PC-9 (cell line): ENCODE results near the gene GATAD2A. TPM values are rescaled to one million over a fixed set of nuclear protein-coding genes. Genes with fewer than 3 reads are reported as not detected.

Experiments
- BruUV-seq: library from RNA; stranded (reverse); fragments of 400-500 nt; replicated peaks from 2 replicates; lab custom pipeline; 2021; lab: Mats Ljungman, UMichigan
- CTCF ChIA-PET: fragments of 300-600 bp; sonication (Branson Sonifier 250); formaldehyde crosslinking; loops from one replicate; lab custom pipeline; 2022; ENCODE audit warnings: antibody characterized with exemption; lab: Charles Lee
- POLR2A ChIA-PET: fragments of 300-600 bp; sonication (Branson Sonifier 250); formaldehyde crosslinking; loops from one replicate; lab custom pipeline; 2022; ENCODE audit warnings: antibody characterized with exemption; ENCODE audit not compliant: unreplicated experiment; lab: Charles Lee
- DNase-seq, 2 experiments: peaks; one replicate each; pipeline versions ENCODE4 v3.0.0 to v3.0.0-alpha.2; 2015 to 2022; ENCODE audit warnings: mixed read lengths in 1 of 2
- H2AFZ ChIP-seq: fragments of 200-600 bp; sonication (generic); 2 replicates; pipeline ENCODE4 v1.8.1; 2017; ENCODE audit warnings: antibody characterized with exemption
- H3F3A ChIP-seq: fragments of 200-600 bp; sonication (generic); 2 replicates; pipeline ENCODE4 v1.8.1; 2017; ENCODE audit warnings: antibody characterized with exemption, mild to moderate bottlenecking, low read depth; ENCODE audit not compliant: insufficient read depth
- H3K27ac ChIP-seq: fragments of 200-600 bp; sonication (generic); 2 replicates; pipeline ENCODE4 v1.6.1; 2016; ENCODE audit warnings: mixed run types
- H3K27me3 ChIP-seq: fragments of 200-600 bp; sonication (generic); 2 replicates; pipeline ENCODE4 v1.6.1; 2016; ENCODE audit warnings: low read depth, mixed run types; ENCODE audit not compliant: insufficient read depth
- H3K36me3 ChIP-seq: fragments of 200-600 bp; sonication (generic); 2 replicates; pipeline ENCODE4 v1.6.1; 2016; ENCODE audit warnings: low read depth, mixed run types
- H3K4me1 ChIP-seq: fragments of 200-600 bp; sonication (generic); replicated peaks from 2 replicates; pipeline ENCODE4 v1.6.1; 2016; ENCODE audit warnings: mixed run types; ENCODE audit not compliant: insufficient read depth
- H3K4me2 ChIP-seq: fragments of 200-600 bp; sonication (generic); 2 replicates; pipeline ENCODE4 v1.6.1; 2017; ENCODE audit warnings: mixed run types
- H3K4me3 ChIP-seq: fragments of 200-600 bp; sonication (generic); 2 replicates; pipeline ENCODE4 v1.6.1; 2016; ENCODE audit warnings: mixed run types
- H3K79me2 ChIP-seq: fragments of 200-600 bp; sonication (generic); 2 replicates; pipeline ENCODE4 v1.6.1; 2017; ENCODE audit warnings: low read depth, mixed run types
- H3K9me2 ChIP-seq: fragments of 200-600 bp; sonication (generic); 2 replicates; pipeline ENCODE4 v1.8.1; 2017; ENCODE audit warnings: mild to moderate bottlenecking; ENCODE audit not compliant: insufficient read depth
- H3K9me3 ChIP-seq: fragments of 200-600 bp; sonication (generic); 2 replicates; pipeline ENCODE4 v1.8.1; 2016; ENCODE audit warnings: low read depth; ENCODE audit not compliant: insufficient read depth
- H4K20me1 ChIP-seq: fragments of 200-600 bp; sonication (generic); 2 replicates; pipeline ENCODE4 v1.8.1; 2017; ENCODE audit not compliant: insufficient read depth
- CTCF ChIP-seq: fragments of 200-600 bp; sonication (generic); conservative IDR thresholded peaks from 2 replicates; pipeline ENCODE4 v1.6.1; 2017; ENCODE audit warnings: mixed run types, antibody characterized with exemption, mild to moderate bottlenecking, moderate library complexity
- EZH2 ChIP-seq: fragments of 200-600 bp; sonication (generic); IDR thresholded peaks from 2 replicates; pipeline ENCODE4 v1.8.0; 2017; ENCODE audit warnings: antibody characterized with exemption, low read depth
- intact Hi-C: fragments of 100-400 bp; cut with micrococcal nuclease; formaldehyde crosslinking; loops from one replicate; pipeline ENCODE4 v1.10.0; 2022; ENCODE audit not compliant: unreplicated experiment
- total RNA-seq: library from RNA; stranded (reverse); gene quantifications from 2 replicates; pipeline ENCODE4 v1.2.3, GENCODE V29; 2021

GATAD2A gene
- total RNA-seq, 1 experiment from 2014 or later = 129 TPM

GRCh38 chr19:19526581-19527370 lies 121.3 kb downstream of the GATAD2A start:
- H3K27me3 ChIP-seq = no peaks in the 10 kb centered on the region
- no peaks in the 10 kb centered on the region for H3K9me2 ChIP-seq
- no peak overlapping the region for H3K4me3 ChIP-seq
- ChIA-PET POLR2A (no interaction called here), CTCF (no interaction called here)
- peaks cover 15% of the 10 kb centered on the region for H3F3A ChIP-seq
- no peak overlapping the region for H2AFZ ChIP-seq
- H3K27ac ChIP-seq = no peak overlapping the region
- no peaks in the 10 kb centered on the region for H3K9me3 ChIP-seq
- TF ChIP-seq CTCF = no peak
- no peak for TF ChIP-seq EZH2
- H3K79me2 ChIP-seq = peaks cover 14% of the 10 kb centered on the region
- intact Hi-C loops = no loop called here
- BruUV-seq = no TSS peak
- H3K4me1 ChIP-seq = no peaks in the 10 kb centered on the region
- H3K36me3 ChIP-seq = peaks cover 5% of the 10 kb centered on the region; the same call in 1 of the 2 replicates
- H3K4me2 ChIP-seq = no peak overlapping the region
- H4K20me1 ChIP-seq = peaks cover 48% of the 10 kb centered on the region
- no peak for DNase-seq

DNA sequence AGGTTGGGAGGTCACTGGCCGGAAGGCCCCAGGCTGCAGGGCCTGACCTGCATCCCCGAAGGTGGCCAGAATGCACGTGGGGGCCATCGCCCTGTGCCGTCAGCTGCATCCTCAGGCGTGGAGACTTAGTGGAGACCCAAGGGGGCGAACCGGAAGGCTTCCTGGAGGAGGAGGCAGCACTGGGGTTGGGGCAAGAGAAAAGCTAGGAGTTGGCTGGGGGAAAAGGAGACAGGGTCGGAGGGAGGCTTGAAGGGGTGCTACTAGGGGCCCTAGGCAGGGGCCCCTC lies 121.8 kb downstream of the GATAD2A start:
- no peak for DNase-seq
- Histone ChIP-seq H3K36me3 (peaks cover 5% of the 10 kb centered on the region; the same call in 1 of the 2 replicates), H3K9me2 (no peaks in the 10 kb centered on the region), H3K27me3 (no peaks in the 10 kb centered on the region), H3K4me2 (no peak overlapping the region), H3K79me2 (peaks cover 9% of the 10 kb centered on the region), H2AFZ (no peak overlapping the region), H3F3A (peaks cover 19% of the 10 kb centered on the region), H3K9me3 (no peaks in the 10 kb centered on the region), H3K4me3 (no peak overlapping the region), H3K27ac (no peak overlapping the region), H3K4me1 (no peaks in the 10 kb centered on the region), H4K20me1 (peaks cover 43% of the 10 kb centered on the region)
- TF ChIP-seq EZH2 = no peak
- TF ChIP-seq CTCF = no peak
- intact Hi-C loops = no loop called here
- ChIA-PET CTCF (no interaction called here), POLR2A (no interaction called here)
- BruUV-seq = no TSS peak

DNA sequence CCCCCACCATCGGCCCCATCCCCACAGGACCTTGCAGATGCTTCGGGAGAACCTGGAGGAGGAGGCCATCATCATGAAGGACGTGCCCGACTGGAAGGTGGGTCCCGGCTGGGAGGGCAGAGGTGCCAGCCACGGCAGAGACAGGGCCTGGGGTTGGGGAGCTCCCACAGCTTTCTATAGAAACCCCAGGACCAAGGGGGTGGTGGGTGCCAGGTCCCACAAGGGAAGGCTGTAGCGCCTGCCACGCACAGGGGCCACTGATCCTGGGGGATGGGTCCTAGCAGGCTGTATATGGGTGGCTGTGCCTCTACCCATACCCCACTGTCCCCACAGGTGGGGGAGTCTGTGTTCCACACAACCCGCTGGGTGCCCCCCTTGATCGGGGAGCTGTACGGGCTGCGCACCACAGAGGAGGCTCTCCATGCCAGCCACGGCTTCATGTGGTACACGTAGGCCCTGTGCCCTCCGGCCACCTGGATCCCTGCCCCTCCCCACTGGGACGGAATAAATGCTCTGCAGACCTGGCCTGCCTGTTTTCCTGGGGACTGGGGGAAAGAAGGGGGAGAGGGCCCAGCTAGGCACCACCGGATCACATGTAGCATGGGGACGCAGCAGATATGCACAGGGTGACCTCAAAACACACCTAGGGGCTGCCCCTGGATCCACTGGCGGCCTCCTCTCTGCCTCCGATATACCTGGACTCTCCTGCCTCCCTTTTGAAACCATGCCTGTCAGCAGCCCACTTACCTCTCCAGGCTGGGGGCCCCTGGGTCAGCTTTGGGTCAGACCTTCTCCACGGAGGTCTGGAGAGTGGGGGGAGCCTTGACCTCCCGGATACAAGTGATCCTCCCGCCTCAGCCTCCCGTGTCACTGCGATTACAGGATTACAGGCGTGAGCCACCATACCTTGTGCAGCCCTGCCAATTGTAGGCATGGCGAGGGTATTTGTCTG lies 122.5 kb downstream of the GATAD2A start:
- H3K4me1 ChIP-seq = no peaks in the 10 kb centered on the region
- no peaks in the 10 kb centered on the region for H3K27me3 ChIP-seq
- intact Hi-C loops = no loop called here
- no peak overlapping the region for H3K27ac ChIP-seq
- H3K4me3 ChIP-seq = no peak overlapping the region
- H3K79me2 ChIP-seq = peaks cover 2% of the 10 kb centered on the region
- CTCF ChIA-PET = interaction anchor here (0.6 kb wide), 2 partner anchors 25 to 84 kb away, joined by 3 to 5 read pairs; no protein-coding TSS in a partner anchor
- peaks cover 25% of the 10 kb centered on the region for H3F3A ChIP-seq
- H3K9me3 ChIP-seq = no peaks in the 10 kb centered on the region
- TF ChIP-seq CTCF = no peak
- no peak for TF ChIP-seq EZH2
- no peak for DNase-seq
- no peak overlapping the region for H2AFZ ChIP-seq
- H4K20me1 ChIP-seq = peaks cover 37% of the 10 kb centered on the region
- no peaks in the 10 kb centered on the region for H3K9me2 ChIP-seq
- H3K36me3 ChIP-seq = peaks cover 5% of the 10 kb centered on the region; the same call in 1 of the 2 replicates
- H3K4me2 ChIP-seq = no peak overlapping the region
- BruUV-seq = no TSS peak
- POLR2A ChIA-PET = no interaction called here
